Measurements from ENCODE around the gene PROC. TPM values are rescaled to one million over a fixed set of nuclear protein-coding genes. Genes with fewer than 3 reads are reported as not detected.
A peak's percentile ranks its signal among the peaks of the same experiment; 100 is the strongest.

Gene PROC
- total and polyA plus RNA-seq, 5 donors: 0.18 TPM; not detected in 4

DNA sequence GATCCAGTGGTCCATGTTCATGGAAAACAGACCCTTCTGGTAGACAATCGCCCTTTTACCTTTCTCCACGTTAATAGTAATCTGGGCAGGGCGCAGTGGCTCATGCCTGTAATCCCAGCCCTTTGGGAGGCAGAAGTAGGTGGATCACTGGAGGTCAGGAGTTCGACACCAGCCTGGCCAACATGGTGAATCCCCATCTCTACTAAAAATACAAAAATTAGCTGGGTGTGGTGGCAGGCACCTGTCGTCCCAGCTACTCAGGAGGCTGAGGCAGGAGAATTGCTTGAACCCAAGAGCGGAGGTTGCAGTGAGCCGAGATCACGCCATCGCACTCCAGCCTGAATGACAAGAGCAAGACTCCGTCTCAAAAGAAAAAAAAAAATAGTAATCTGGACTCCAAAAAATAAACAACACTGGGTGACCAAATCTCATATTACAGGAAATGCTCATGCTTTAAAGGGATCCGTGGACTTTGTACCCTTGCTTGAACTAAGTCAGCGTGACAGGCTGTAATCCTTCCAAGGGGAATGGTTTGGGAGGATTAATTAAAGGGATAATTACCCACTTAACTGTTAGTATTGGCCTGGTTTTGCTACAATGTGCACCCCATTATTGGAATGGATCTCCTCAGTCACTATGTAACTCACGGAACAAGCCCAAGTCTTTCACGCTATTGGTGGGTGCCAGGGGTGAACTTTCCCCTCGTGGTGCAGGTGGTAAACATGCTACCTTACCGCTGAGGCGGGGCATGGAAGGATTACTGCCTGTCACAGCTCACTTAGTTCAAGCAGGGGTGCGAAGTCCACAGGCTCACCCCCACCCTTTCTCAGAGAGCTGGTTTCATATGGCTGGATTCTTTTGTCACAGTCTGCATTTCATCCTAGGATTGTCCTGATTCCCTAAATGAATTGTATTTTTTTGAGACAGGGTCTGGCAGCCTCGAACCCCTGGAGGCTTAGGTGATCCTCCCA lies 36.7 kb downstream of the PROC start:
- intact Hi-C loops (cut with DNase I): no loop called here
- Histone ChIP-seq H3K9me3 (ENCODE audit: control insufficient read depth, low read length) (no peaks in the 10 kb centered on the region), H3K4me3 (ENCODE audit: low read length) (no peak overlapping the region), H3K27me3 (ENCODE audit: control insufficient read depth, insufficient read depth) (no peaks in the 10 kb centered on the region), H3K4me1 (ENCODE audit: control insufficient read depth, insufficient read depth, low read length) (no peaks in the 10 kb centered on the region), H3K27ac (ENCODE audit: low read length) (no peak overlapping the region)
- ATAC-seq (peak in 1 of 2 donors; percentile 48), DNase-seq (no peak)
- 92% methylated on average over 19 of the region's 19 CpGs for WGBS

DNA sequence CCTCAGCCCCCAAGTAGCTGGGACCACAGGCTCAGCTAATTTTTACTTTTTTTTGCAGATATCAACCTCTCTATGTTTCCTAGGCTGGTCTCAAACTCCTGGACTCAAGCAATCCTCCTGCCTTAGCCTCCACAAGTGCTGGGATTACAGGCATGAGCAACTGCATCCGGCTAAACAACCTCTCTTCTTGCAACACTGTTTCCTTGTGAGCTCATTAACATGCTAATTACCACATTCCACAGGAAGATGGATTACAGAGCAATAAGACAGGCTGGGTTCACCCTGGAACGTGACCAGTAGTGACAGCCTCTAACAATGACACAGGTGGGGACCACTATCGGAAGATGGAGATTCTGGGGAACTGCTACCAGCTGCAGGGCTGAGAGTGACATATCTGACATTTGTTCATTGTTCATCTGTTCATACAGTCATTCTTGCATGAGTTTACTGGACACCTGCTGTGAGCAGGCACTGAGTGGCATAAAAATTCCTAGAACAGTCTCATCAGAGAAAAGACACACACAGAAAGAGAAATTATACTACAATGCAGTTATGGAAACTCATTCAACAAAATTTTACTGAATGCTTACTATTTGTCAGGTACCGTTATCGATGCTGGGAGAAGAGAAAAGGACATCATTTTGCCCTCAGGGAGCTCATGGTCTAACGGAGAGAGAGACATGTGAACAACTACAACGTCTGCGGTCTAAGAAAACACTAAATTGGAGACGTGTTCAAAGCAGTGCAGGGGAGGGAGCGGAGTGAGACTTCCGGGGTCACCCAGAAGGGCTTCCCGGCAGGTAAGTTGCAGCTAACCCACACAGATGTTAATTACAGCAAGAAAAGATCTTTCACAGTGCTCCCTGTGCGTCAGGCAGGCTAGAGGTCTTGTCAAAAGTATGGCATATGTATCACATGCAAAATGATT lies 37.6 kb downstream of the PROC start:
- intact Hi-C loops (cut with DNase I): no loop called here
- H3K4me3 ChIP-seq (ENCODE audit: low read length): no peak overlapping the region
- WGBS: 83% methylated on average over 13 of the region's 13 CpGs
- H3K27me3 ChIP-seq (ENCODE audit: control insufficient read depth, insufficient read depth): no peaks in the 10 kb centered on the region
- H3K9me3 ChIP-seq (ENCODE audit: control insufficient read depth, low read length): no peaks in the 10 kb centered on the region
- H3K27ac ChIP-seq (ENCODE audit: low read length): no peak overlapping the region
- no peak for DNase-seq
- H3K4me1 ChIP-seq (ENCODE audit: control insufficient read depth, insufficient read depth, low read length): no peaks in the 10 kb centered on the region
- ATAC-seq: no peak

DNA sequence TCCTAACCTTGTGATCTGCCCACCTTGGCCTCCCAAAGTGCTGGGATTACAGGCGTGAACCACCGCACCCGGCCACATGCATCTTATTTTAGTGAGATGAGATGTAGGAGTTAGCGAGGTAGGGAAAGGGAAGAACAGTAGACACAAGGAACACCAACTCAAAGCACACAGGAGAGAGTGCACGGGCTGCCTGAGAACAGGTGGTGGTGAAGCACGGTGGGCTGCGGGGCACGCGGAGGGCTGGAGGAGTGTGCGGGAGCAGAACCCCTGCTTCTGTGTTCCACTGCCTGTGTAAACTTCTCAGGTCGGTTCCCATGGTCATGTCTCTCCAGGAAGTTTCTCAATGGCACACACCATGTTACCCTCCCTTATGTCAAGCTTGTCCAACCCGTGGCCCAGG lies 38.7 kb downstream of the PROC start:
- WGBS: 96% methylated on average over 12 of the region's 12 CpGs
- Histone ChIP-seq H3K4me3 (ENCODE audit: low read length) (no peak overlapping the region), H3K27ac (ENCODE audit: low read length) (no peak overlapping the region), H3K9me3 (ENCODE audit: control insufficient read depth, low read length) (no peaks in the 10 kb centered on the region), H3K4me1 (ENCODE audit: control insufficient read depth, insufficient read depth, low read length) (no peaks in the 10 kb centered on the region), H3K27me3 (ENCODE audit: control insufficient read depth, insufficient read depth) (no peaks in the 10 kb centered on the region)
- no peak for ATAC-seq
- DNase-seq: no peak
- intact Hi-C loops (cut with DNase I): no loop called here

- WGBS: 62% methylated on average over 3 of the region's 3 CpGs
- Histone ChIP-seq H3K27me3 (ENCODE audit: control insufficient read depth, insufficient read depth) (no peaks in the 10 kb centered on the region), H3K9me3 (ENCODE audit: control insufficient read depth, low read length) (no peaks in the 10 kb centered on the region), H3K4me1 (ENCODE audit: control insufficient read depth, insufficient read depth, low read length) (no peaks in the 10 kb centered on the region), H3K27ac (ENCODE audit: low read length) (no peak overlapping the region), H3K4me3 (ENCODE audit: low read length) (no peak overlapping the region)
- intact Hi-C loops (cut with DNase I): no loop called here
- no peak for ATAC-seq
- no peak for DNase-seq
These were observed 44.2 kb downstream of the PROC start for GRCh38 chr2:127462461-127462860.

DNA sequence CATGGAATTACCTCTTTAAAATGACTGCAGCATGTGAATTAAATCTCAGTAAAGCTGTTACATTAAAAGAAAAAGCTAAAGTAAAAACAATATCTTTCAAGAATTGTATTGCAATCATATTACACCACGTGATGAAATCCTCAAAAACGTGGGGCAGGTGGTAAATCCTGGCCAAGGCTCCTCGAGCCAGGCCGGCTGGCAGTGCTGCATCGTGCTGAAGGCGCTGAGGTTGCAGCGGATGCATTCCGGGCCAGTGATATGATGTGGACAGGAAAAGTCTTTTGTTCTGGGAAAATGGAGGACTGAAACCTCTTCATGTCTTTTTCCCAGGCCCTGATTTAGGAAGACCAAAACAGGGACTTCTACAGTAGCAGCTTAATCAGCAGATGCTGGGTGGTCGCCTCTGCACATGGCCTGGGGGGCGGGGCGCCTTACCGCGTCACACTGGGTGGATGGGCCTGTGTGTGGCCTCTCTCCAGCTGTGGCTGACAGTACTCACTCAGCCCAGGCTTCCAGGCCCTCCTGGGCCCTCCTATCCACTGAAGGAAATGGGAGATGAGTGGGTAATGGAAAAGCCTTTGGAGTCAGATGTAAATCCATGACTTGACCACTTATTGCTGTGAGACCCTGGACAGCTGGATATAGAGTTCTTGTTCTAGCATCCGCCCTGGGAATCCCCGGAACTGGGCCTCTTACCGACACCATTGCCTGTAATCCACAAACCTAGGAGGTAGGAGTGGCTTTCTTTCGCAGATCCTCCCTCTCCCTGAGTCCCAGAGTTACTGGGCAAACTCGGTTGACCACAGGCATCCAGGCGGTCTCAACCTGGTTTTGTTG lies 45.1 kb downstream of the PROC start:
- 75% methylated on average over 19 of the region's 19 CpGs for WGBS
- ATAC-seq: peak; percentile 33 to 46
- H3K27ac ChIP-seq (ENCODE audit: low read length): no peak overlapping the region

GRCh38 chr2:127464470-127465257 lies 46.4 kb downstream of the PROC start:
- 95% methylated on average over 7 of the region's 7 CpGs for WGBS
- ATAC-seq (no peak), DNase-seq (no peak)
- H3K27ac ChIP-seq (ENCODE audit: low read length): no peak overlapping the region
- intact Hi-C loops (cut with DNase I): no loop called here
- no peaks in the 10 kb centered on the region for H3K4me1 ChIP-seq (ENCODE audit: control insufficient read depth, insufficient read depth, low read length)
- no peak overlapping the region for H3K4me3 ChIP-seq (ENCODE audit: low read length)
- H3K27me3 ChIP-seq (ENCODE audit: control insufficient read depth, insufficient read depth): no peaks in the 10 kb centered on the region
- H3K9me3 ChIP-seq (ENCODE audit: control insufficient read depth, low read length): no peaks in the 10 kb centered on the region

More for the DNA sequence above, 45.1 kb downstream of the PROC start:
- intact Hi-C loops (cut with DNase I): no loop called here
- Histone ChIP-seq H3K4me1 (ENCODE audit: control insufficient read depth, insufficient read depth, low read length) (no peaks in the 10 kb centered on the region), H3K27me3 (ENCODE audit: control insufficient read depth, insufficient read depth) (no peaks in the 10 kb centered on the region), H3K9me3 (ENCODE audit: control insufficient read depth, low read length) (no peaks in the 10 kb centered on the region), H3K4me3 (ENCODE audit: low read length) (no peak overlapping the region)
- DNase-seq: no peak

- WGBS: 69% methylated on average over 4 of the region's 4 CpGs
- ATAC-seq (no peak), DNase-seq (no peak)
- H3K9me3 ChIP-seq (ENCODE audit: control insufficient read depth, low read length): no peaks in the 10 kb centered on the region
- no peaks in the 10 kb centered on the region for H3K4me1 ChIP-seq (ENCODE audit: control insufficient read depth, insufficient read depth, low read length)
- H3K4me3 ChIP-seq (ENCODE audit: low read length): no peak overlapping the region
- H3K27me3 ChIP-seq (ENCODE audit: control insufficient read depth, insufficient read depth): no peaks in the 10 kb centered on the region
- intact Hi-C loops (cut with DNase I): no loop called here
- no peak overlapping the region for H3K27ac ChIP-seq (ENCODE audit: low read length)
These were observed 47.0 kb downstream of the PROC start for GRCh38 chr2:127465258-127465657.

DNA sequence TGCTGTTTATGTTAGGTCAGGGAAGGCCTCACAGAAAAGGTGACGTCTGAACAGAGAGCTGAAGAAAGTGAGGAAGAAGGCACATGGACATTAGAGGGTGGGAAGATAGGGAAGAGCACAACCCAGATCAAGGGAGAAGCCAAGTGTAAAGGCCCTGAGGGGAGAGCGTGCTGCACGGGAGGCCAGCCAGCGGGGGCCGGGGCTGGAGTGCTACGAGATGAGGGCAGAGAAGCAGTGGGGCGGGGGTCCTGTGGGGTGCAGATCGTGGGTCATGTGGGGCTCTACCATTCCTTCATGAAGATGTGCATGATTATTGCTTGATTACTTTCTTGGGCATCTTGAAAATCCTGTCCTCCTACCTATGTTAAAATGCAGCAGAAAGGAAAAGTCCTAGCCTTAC lies 50.8 kb downstream of the PROC start:
- DNase-seq (no peak), ATAC-seq (no peak)
- H3K27ac ChIP-seq (ENCODE audit: low read length): no peak overlapping the region
- intact Hi-C loops (cut with DNase I): no loop called here
- no peak overlapping the region for H3K4me3 ChIP-seq (ENCODE audit: low read length)
- WGBS: 84% methylated on average over 8 of the region's 8 CpGs
- H3K4me1 ChIP-seq (ENCODE audit: control insufficient read depth, insufficient read depth, low read length): no peaks in the 10 kb centered on the region
- no peaks in the 10 kb centered on the region for H3K9me3 ChIP-seq (ENCODE audit: control insufficient read depth, low read length)
- no peaks in the 10 kb centered on the region for H3K27me3 ChIP-seq (ENCODE audit: control insufficient read depth, insufficient read depth)

- over 99% methylated on average over 2 of the region's 2 CpGs for WGBS
These were observed 51.7 kb downstream of the PROC start for GRCh38 chr2:127469974-127470373.

More at GRCh38 chr2:127469974-127470373, 51.7 kb downstream of the PROC start:
- Histone ChIP-seq H3K27ac (ENCODE audit: low read length) (no peak overlapping the region), H3K27me3 (ENCODE audit: control insufficient read depth, insufficient read depth) (no peaks in the 10 kb centered on the region), H3K4me1 (ENCODE audit: control insufficient read depth, insufficient read depth, low read length) (no peaks in the 10 kb centered on the region), H3K9me3 (ENCODE audit: control insufficient read depth, low read length) (no peaks in the 10 kb centered on the region), H3K4me3 (ENCODE audit: low read length) (no peak overlapping the region)
- DNase-seq (no peak), ATAC-seq (no peak)
- intact Hi-C loops (cut with DNase I): loop anchor here in 1 of 4 donors (10.0 kb wide), 1 partner anchor 145 kb away; no protein-coding TSS in a partner anchor

All from right cardiac atrium (tissue), 5 donors.